Measurements from ENCODE around the gene GALNT16.

GALNT16 gene

DNA sequence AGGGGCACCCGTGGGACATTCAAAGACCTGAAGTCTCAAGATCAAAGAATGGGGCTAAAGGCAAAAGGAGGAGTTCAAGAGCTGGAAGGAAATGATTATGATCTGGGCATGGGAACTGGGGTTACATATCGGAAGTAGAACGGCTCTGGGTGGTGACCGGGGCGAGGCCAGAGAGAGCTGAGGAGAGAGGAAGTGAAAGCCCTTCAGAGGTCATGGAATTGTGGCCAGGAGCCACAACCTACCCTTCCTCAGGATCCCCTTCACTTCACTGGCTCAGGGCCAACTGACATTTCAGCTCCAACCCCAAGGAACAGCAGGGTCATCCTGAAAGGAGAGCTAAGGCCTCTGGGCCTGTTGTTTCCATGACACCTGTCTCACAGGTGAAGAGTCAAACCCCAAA lies 57.8 kb downstream of the GALNT16 start:
- Histone ChIP-seq H3K9ac (ENCODE audit: low read depth, low read length, poor library complexity, severe bottlenecking) (no peak overlapping the region), H3K4me3 (ENCODE audit: low read length, poor library complexity, severe bottlenecking) (no peak overlapping the region), H2AFZ (ENCODE audit: low read length) (no peak overlapping the region), H4K20me1 (ENCODE audit: insufficient read depth, low read length, poor library complexity, severe bottlenecking) (no peaks in the 10 kb centered on the region), H3K4me1 (ENCODE audit: insufficient read depth, low read length, poor library complexity, severe bottlenecking) (no peaks in the 10 kb centered on the region), H3K79me2 (ENCODE audit: insufficient read depth, low read length) (no peaks in the 10 kb centered on the region), H3K36me3 (ENCODE audit: insufficient read depth, low read length) (no peaks in the 10 kb centered on the region), H3K9me2 (replicated peaks; ENCODE audit: low read depth, low read length) (no peaks in the 10 kb centered on the region), H3K4me2 (ENCODE audit: low read depth, low read length, poor library complexity, severe bottlenecking) (no peak overlapping the region), H3K27me3 (ENCODE audit: insufficient read depth, low read length, poor library complexity, severe bottlenecking) (no peaks in the 10 kb centered on the region), H3F3A (ENCODE audit: low read depth) (no peaks in the 10 kb centered on the region), H3K9me3 (ENCODE audit: insufficient read depth, low read depth, low read length) (no peaks in the 10 kb centered on the region)
- no peak for TF ChIP-seq CTCF (conservative IDR thresholded peaks at IDR 0.05; ENCODE audit: low read length)
- no peak for TF ChIP-seq EZH2phosphoT487 (IDR thresholded peaks at IDR 0.05; ENCODE audit: borderline replicate concordance)

GRCh38 chr14:69318241-69318640 lies 58.3 kb downstream of the GALNT16 start:
- H3K27me3 ChIP-seq (ENCODE audit: insufficient read depth, low read length, poor library complexity, severe bottlenecking), result no peaks in the 10 kb centered on the region
- no peaks in the 10 kb centered on the region for H3K9me2 ChIP-seq (replicated peaks; ENCODE audit: low read depth, low read length)
- H3K4me3 ChIP-seq (ENCODE audit: low read length, poor library complexity, severe bottlenecking), result no peak overlapping the region
- H4K20me1 ChIP-seq (ENCODE audit: insufficient read depth, low read length, poor library complexity, severe bottlenecking), result no peaks in the 10 kb centered on the region
- H2AFZ ChIP-seq (ENCODE audit: low read length), result no peak overlapping the region
- H3K79me2 ChIP-seq (ENCODE audit: insufficient read depth, low read length), result no peaks in the 10 kb centered on the region
- H3K4me2 ChIP-seq (ENCODE audit: low read depth, low read length, poor library complexity, severe bottlenecking), result no peak overlapping the region
- H3K9ac ChIP-seq (ENCODE audit: low read depth, low read length, poor library complexity, severe bottlenecking), result no peak overlapping the region
- no peaks in the 10 kb centered on the region for H3F3A ChIP-seq (ENCODE audit: low read depth)
- H3K36me3 ChIP-seq (ENCODE audit: insufficient read depth, low read length), result no peaks in the 10 kb centered on the region
- no peaks in the 10 kb centered on the region for H3K4me1 ChIP-seq (ENCODE audit: insufficient read depth, low read length, poor library complexity, severe bottlenecking)
- TF ChIP-seq CTCF (conservative IDR thresholded peaks at IDR 0.05; ENCODE audit: low read length) (no peak), EZH2phosphoT487 (IDR thresholded peaks at IDR 0.05; ENCODE audit: borderline replicate concordance) (no peak)
- H3K9me3 ChIP-seq (ENCODE audit: insufficient read depth, low read depth, low read length), result no peaks in the 10 kb centered on the region

- Histone ChIP-seq H3K4me1 (ENCODE audit: insufficient read depth, low read length, poor library complexity, severe bottlenecking) (no peaks in the 10 kb centered on the region), H3K4me2 (ENCODE audit: low read depth, low read length, poor library complexity, severe bottlenecking) (no peak overlapping the region), H3K9me3 (ENCODE audit: insufficient read depth, low read depth, low read length) (no peaks in the 10 kb centered on the region), H3K36me3 (ENCODE audit: insufficient read depth, low read length) (no peaks in the 10 kb centered on the region), H3K4me3 (ENCODE audit: low read length, poor library complexity, severe bottlenecking) (no peak overlapping the region), H4K20me1 (ENCODE audit: insufficient read depth, low read length, poor library complexity, severe bottlenecking) (no peaks in the 10 kb centered on the region), H3K27me3 (ENCODE audit: insufficient read depth, low read length, poor library complexity, severe bottlenecking) (no peaks in the 10 kb centered on the region), H3K9me2 (replicated peaks; ENCODE audit: low read depth, low read length) (no peaks in the 10 kb centered on the region), H3F3A (ENCODE audit: low read depth) (no peaks in the 10 kb centered on the region), H2AFZ (ENCODE audit: low read length) (no peak overlapping the region), H3K79me2 (ENCODE audit: insufficient read depth, low read length) (no peaks in the 10 kb centered on the region), H3K9ac (ENCODE audit: low read depth, low read length, poor library complexity, severe bottlenecking) (no peak overlapping the region)
- TF ChIP-seq CTCF (conservative IDR thresholded peaks at IDR 0.05; ENCODE audit: low read length) (no peak), EZH2phosphoT487 (IDR thresholded peaks at IDR 0.05; ENCODE audit: borderline replicate concordance) (no peak)
Measured at GRCh38 chr14:69318901-69319475, 59.0 kb downstream of the GALNT16 start.

Data from Loucy (cell line).